ENCODE measurements around the gene SSB. TPM values are rescaled to one million over a fixed set of nuclear protein-coding genes. Genes with fewer than 3 reads are reported as not detected.
"Not testable (repeated sequence)": the region's sequence is repeated elsewhere in the genome, so short reads cannot be mapped to it uniquely, and the experiment has no call there.

SSB gene
- total RNA-seq, 1 donor from 2014 or later = 66.7 TPM

DNA sequence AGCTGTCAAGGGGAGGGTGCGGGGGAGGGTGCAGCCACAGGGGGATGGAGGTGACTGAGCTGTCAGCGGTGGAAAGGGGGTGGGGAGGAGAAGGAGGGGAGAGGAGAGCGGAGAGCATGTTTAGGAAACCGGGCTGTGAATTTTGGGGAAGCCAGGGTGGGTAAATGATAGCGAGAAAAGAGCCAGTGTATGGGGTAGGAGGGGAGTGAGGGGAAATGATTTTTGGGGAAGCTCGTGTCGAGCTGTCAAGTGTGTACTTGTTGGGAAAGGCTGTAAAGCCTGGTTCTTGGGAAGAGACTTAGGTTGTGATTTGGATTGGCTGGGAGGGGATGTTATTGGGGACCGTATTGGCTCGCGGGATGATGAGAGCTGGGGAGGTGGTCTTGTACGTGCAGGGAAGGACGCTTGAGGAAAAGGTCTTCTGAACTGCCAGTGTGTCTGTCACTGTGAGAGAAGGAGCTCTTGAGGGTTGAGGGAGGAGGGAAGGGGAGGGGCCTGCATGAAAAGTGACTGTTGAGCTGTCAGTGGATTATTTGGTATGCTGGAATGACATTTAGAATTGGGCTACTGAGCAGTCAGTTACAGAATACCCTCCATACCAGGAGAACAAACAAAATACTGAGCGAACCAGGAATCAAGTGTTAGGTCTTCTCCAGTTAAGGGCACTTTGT lies 29.6 kb downstream of the SSB start:
- DNase-seq (ENCODE audit: low read depth in 2 of 2) = peak; percentile 36 to 50

DNA sequence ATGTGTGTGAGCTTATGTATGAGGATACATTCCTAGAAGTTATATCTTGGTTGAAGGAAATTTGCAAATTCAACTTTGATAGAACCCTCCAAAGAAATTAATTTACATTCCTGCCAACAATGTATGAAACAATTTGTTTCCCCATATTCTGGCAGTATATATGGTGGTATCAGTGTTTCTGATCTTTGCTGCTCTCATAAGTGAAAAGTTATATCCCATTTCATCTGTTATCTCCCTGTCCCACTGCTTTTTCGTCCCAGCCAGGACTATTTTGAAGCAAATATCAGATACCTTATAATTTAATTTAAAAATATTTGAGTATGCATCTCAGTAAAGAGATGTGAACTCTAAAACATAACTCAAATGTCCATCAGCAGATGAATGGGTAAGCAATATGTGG lies 35.7 kb downstream of the SSB start:
- DNase-seq (ENCODE audit: low read depth in 2 of 2) = no peak

DNA sequence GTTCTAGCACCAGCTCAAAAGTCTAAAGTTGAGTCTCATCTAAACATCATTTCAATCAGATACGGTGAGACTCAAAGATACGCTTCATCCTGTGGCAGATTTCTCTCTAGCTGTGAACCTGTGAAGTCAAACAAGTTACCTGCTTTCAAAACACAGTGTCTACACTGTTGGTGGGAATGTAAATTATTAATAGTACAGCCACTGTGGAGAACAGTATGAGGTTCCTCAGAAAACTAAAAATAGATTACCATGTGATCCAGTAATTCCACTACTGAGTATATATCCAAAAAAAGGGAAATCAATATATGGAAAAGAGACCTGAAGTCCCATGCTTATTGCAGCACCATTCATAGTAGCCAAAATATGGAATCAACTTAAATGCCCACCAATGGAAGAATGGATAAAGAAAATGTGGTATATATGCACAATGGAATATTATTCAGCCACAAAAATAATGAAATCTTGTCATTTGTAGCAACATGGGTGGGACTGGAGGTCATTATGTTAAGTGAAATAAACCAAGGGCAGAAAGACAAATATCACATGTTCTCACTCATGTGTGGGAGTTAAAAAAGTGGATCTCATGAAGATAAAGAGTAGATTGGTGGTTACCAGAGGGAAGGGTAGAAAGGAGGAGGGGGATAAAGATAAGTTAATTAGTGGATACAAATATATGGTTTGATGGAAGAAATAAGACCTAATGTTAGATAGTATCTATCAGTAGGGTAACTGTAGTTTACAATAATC lies 40.2 kb downstream of the SSB start:
- no peak for DNase-seq (ENCODE audit: low read depth in 2 of 2)

DNA sequence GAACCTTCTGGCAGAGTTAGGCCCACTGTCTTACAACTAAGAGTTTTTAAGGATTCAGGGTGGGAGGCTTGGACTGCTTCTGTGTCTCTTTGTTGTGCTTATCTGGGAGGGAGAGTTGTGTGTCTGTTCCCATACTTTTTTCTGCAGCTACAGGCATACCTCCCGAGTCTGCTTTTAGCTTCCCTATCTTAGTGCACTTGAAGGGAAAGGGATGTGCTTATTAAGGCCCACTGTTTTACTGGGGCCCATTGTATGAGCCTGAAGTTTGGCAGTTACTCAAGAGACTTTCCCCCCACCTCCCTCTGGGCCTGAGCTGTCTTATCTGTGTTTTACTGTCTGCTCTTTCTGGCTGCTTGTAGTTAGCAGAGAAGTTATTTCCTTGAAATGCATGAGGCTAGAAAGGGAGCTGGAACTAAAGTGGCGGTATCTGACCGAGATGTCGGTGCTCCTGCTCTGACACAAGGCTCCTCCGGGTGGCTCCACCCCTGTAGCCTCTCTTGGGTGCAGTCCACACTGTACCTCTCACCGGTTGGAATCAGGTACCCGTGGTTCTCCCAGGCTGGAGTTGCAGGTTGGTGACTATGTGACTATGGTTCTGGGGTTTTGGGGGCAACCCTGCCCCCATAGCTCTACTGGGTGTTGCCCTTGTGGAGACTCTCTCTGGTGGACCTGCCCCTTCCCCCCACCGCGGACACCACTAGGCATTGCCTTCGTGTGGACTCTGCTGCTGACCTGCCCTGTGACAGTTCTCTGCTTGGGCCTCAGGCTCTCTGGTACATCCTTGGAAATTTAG lies 41.5 kb downstream of the SSB start:
- no peak for DNase-seq (ENCODE audit: low read depth in 2 of 2)

DNA sequence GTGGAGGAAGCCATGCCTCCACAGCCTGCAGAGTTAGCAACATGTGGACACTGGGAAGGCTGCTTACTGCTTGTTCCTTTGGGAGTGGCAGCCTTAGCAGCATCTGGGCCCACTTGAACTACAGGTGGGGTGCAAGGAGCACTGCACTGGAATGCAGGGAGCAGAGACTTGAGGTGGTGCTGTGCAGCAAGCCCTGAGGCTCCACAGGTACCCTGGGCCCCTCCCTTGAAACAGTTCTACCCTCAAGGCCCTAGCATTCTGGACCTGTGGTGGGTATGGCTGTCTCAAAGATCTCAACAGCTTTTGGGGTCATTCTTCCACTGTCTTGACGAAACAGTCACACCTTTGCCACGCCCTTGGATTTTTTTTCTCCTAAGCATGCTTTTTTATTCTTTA lies 42.1 kb downstream of the SSB start:
- no peak for DNase-seq (ENCODE audit: low read depth in 2 of 2)

DNA sequence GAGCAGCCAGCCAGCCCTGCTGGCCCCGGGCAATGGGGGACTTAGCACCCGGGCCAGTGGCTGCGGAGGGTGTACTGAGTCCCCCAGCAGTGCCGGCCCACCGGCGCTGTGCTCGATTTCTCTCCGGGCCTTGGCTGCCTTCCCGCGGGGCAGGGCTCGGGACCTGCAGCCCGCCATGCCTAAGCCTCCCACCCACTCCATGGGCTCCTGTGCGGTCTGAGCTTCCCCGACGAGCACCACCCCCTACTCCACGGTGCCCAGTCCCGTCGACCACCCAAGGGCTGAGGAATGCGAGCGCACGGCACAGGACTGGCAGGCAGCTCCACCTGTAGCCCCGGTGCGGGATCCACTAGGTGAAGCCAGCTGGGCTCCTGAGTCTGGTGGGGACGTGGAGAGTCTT lies 43.0 kb downstream of the SSB start:
- not testable (repeated sequence) for DNase-seq (ENCODE audit: low read depth in 2 of 2)

DNA sequence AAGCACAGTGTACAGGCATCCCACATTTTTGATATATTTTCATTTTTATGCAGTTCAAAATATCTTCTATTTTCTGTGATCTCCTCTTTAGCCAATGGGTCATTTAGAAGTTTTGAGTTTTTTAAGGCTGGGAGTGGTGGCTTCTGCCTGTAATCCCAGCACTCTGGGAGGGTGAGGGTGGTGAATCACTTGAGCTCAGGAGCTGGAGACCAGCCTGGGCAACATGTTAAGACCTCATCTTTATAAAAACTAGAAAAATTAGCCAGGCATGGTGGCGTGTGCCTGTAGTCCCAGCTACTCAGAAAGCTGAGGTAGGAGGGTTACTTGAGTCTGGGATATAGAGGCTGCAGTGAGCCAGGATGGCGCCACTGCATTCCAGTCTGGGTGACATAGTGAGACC lies 46.3 kb downstream of the SSB start:
- no peak for DNase-seq (ENCODE audit: low read depth in 2 of 2)

DNA sequence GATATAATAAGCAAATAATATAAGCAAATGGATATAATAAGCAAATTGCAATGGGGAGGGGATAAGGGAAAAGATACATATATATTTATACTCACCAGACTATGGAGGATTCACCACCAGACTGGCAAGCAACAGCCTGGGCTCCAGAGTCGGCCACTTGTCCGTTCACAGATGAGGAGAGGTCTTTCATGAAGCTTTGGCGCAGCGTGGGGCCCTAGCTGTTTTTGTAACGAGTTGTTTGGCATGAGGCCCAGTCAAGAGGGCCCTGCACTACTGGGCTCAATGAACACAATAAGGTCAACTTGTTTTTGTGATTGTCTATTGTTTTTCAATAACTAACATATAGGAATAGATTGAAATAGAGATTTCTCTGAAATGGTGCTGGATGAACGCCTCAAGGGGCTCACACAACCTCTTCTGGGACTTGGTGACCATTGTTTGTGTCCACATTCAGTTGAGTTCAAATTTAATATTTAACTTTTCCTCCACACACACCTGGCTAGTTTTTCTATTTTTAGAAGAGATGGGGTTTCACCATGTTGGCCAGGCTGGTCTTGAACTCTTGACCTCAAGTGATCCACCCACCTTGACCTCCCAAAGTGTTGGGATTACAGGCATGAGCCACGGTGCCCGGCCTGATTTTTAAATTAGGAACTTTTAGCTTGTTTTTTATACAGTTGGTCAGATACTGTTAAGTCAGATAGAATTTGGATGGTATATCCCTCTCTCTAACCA lies 50.5 kb downstream of the SSB start:
- peak in 1 of 2 donors; percentile 48 for DNase-seq (ENCODE audit: low read depth in 2 of 2)

DNA sequence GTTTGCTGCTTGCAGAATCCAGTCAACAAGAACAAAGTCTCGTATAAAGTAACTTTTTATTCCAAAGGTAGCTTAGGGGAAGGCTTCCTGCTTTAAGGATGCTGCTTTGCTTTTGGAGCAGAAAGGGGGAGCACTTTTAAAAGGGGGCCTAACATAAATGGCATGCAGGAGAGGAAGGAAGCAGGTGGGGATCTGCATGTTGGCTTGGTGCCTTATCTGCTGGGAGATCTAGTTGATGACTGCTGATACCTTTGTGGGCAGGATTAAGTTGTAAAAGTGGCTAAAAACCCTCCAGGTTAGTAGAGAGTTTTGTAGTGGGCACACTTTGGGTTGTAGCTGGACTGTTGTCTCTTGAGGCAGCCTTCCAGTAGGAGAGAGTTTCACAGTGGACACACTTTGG lies 51.0 kb downstream of the SSB start:
- DNase-seq (ENCODE audit: low read depth in 2 of 2) = no peak

DNA sequence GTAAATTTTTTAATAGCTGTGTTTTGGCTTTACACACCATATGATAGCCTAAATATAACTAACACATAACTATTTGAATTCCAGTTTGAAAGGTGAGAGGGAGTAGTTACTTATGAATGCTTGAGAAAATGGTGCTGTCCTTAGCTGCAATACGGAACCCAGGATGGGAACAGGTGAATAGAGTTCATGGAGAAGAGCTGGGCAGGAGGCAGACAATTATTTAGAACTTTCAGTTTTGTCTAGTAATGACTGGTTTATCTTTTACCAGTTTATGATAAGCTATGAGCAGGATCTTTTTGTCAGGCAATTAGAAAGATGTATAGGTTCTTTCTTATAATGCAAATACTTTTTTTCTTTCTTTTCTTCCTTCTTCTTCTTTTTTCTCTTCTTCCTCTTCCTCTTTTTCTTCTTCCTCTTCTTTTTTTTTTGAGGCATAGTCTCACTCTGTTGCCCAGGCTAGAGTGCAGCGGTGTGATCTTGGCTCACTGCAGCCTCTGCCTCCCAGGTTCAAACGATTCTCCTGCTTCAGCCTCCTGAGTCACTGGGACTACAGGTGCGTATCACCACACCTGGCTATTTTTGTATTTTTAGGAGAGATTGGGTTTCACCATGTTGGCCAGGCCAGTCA lies 54.5 kb downstream of the SSB start:
- no peak for DNase-seq (ENCODE audit: low read depth in 2 of 2)

DNA sequence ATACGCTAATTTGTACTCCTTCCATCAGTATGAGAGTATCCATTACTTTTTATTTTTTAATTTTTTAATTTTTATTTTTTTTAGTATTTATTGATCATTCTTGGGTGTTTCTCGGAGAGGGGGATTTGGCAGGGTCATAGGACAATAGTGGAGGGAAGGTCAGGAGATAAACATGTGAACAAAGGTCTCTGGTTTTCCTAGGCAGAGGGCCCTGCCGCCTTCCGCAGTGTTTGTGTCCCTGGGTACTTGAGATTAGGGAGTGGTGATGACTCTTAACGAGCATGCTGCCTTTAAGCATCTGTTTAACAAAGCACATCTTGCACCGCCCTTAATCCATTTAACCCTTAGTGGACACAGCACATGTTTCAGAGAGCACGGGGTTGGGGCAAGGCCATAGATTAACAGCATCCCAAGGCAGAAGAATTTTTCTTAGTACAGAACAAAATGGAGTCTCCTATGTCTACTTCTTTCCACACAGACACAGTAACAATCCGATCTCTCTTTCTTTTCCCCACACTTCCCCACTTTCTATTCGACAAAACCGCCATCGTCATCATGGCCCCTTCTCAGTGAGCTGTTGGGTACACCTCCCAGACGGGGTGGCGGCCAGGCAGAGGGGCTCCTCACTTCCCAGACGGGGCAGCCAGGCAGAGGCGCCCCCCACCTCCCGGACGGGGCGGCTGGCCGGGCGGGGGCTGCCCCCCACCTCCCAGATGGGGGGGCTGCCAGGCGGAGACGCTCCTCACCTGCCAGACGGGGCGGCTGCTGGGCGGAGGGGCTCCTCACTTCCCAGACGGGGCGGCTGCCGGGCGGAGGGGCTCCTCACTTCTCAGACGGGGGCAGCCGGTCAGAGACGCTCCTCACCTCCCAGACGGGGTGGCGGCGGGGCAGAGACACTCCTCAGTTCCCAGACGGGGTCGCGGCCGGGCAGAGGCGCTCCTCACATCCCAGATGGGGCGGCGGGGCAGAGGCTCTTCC lies 56.9 kb downstream of the SSB start:
- DNase-seq (ENCODE audit: low read depth in 2 of 2) = not testable (repeated sequence)

DNA sequence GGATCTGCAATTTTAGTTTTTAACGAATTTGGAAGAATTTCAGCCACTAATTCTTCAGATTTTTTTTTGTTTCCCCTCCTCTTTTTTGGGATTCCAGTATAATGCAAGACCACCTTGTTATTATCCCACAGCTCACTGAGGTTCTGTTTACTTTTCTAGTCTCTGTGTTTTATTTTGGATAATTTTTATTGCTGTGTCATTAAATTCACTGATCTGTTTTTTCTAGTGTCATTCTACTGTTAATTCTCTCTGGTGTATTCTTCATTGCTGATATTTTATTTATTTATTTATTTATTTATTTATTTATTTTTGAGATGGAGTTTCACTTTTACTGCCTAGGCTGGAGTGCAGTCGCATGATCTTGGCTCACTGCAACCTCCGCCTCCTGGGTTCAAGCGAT lies 60.8 kb downstream of the SSB start:
- no peak for DNase-seq (ENCODE audit: low read depth in 2 of 2)

DNA sequence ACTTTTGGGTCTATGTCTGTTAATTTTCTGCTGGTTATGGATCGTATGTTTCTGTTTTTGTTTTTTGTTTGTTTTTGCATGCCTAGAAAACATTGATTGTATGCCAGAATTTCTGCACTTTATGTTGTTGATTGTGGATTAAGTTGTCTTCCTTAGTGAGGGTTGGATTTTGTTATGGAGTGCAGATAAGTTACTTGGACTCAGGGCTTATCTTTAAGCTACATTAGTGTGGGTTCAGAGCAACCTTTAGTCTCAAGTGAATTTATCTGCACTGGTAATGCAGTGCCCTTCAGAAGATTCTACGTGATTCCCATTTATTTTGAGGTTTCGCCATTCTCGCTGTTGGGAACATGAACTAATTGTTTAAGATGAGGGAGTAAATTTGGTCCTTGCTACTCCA lies 61.5 kb downstream of the SSB start:
- no peak for DNase-seq (ENCODE audit: low read depth in 2 of 2)

Other genes starting within 250 kb of the SSB start
- gene FASTKD1, start 225.0 kb upstream of the SSB start, total RNA-seq = 9.4 and 14.5 TPM in 2 replicates
- gene PPIG, start 214.5 kb upstream of the SSB start, total RNA-seq = 13.1 and 19.2 TPM in 2 replicates
- gene CFAP210, start 104.5 kb upstream of the SSB start, total RNA-seq = not detected in 2 replicates
- 1.7 and 2.6 TPM in 2 replicates for gene PHOSPHO2, start 104.4 kb upstream of the SSB start, total RNA-seq
- 14.4 and 21.8 TPM in 2 replicates for gene KLHL23, start 65.0 kb upstream of the SSB start, total RNA-seq
- gene METTL5, start 26.0 kb downstream of the SSB start, total RNA-seq = 24.2 and 32.0 TPM in 2 replicates
- gene UBR3, start 28.6 kb downstream of the SSB start, total RNA-seq = 34.0 and 109 TPM in 2 replicates

All from lung microvascular endothelial cell (primary cell).